Measurements from ENCODE around the gene JMJD8.

DNA sequence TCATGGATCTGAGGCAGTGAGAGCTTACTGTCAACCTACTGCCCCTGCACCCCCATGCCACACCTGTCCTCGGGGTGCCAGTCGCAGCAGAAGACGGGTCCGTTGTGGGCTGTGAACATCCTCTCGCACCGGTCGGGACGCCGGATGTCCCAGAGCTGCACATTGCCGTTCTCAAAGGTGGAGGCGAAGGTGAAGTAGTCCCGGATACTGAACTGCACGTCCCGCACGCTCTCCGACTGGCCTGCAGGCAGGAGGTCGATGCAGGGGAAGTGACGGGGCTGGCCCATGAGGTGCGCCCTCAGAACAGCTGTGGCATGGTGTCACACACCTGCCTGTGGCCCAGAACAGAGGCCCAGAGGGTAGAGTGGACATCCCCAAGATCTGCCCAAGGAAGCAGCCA, 3.4 kb upstream of the JMJD8 start:
- TF ChIP-seq, protein P1, sequence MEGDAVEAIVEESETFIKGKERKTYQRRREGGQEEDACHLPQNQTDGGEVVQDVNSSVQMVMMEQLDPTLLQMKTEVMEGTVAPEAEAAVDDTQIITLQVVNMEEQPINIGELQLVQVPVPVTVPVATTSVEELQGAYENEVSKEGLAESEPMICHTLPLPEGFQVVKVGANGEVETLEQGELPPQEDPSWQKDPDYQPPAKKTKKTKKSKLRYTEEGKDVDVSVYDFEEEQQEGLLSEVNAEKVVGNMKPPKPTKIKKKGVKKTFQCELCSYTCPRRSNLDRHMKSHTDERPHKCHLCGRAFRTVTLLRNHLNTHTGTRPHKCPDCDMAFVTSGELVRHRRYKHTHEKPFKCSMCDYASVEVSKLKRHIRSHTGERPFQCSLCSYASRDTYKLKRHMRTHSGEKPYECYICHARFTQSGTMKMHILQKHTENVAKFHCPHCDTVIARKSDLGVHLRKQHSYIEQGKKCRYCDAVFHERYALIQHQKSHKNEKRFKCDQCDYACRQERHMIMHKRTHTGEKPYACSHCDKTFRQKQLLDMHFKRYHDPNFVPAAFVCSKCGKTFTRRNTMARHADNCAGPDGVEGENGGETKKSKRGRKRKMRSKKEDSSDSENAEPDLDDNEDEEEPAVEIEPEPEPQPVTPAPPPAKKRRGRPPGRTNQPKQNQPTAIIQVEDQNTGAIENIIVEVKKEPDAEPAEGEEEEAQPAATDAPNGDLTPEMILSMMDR (IDR thresholded peaks at IDR 0.05) = no peak
- TF ChIP-seq POLR2A (IDR thresholded peaks at IDR 0.05) = no peak

Measured in esophagus squamous epithelium (tissue), 4 donors.